Measurements from ENCODE around the gene TTLL10.

DNA sequence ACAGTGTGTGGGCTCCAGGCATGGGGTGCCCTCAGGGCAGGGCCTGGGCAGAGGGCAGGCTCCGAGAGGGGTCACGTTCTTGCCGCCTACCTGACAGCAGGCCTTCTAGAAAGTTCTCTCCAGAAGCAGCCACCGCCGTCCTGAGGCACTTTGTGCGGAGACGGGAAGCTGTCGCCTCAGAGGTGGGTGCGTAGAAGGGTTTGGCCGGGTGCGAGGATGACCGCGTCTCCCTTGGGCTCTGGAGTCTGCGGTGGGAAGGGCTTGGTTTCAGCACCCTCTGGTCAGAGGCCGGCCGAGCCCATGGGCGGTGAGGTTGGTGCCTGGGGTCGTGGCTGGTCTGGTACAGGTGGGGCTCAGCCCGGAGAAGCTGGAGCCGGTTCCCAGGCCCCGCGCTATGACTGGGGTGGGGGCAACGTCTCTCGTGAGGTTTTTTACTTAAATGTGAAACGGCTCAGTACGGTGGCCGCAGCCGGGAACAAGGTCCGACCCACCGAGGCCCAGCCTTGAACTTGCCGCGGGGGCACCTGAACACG is 10.1 kb upstream of the TTLL10 start:
- TF ChIP-seq POLR2A (IDR thresholded peaks at IDR 0.05; ENCODE audit: extremely low read depth, insufficient read length) (no peak), MYC (IDR thresholded peaks at IDR 0.05; ENCODE audit: low read depth, low read length) (no peak)
- TF ChIP-seq, protein P1, sequence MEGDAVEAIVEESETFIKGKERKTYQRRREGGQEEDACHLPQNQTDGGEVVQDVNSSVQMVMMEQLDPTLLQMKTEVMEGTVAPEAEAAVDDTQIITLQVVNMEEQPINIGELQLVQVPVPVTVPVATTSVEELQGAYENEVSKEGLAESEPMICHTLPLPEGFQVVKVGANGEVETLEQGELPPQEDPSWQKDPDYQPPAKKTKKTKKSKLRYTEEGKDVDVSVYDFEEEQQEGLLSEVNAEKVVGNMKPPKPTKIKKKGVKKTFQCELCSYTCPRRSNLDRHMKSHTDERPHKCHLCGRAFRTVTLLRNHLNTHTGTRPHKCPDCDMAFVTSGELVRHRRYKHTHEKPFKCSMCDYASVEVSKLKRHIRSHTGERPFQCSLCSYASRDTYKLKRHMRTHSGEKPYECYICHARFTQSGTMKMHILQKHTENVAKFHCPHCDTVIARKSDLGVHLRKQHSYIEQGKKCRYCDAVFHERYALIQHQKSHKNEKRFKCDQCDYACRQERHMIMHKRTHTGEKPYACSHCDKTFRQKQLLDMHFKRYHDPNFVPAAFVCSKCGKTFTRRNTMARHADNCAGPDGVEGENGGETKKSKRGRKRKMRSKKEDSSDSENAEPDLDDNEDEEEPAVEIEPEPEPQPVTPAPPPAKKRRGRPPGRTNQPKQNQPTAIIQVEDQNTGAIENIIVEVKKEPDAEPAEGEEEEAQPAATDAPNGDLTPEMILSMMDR (IDR thresholded peaks at IDR 0.05; ENCODE audit: low read depth, low read length): no peak
